H1 (cell line): ENCODE data around the gene RIPK4.

Experiments
- CEBPB ChIP-seq: IDR thresholded peaks from 2 replicates; pipeline ENCODE4 v1.6.1; 2012; ENCODE audit warnings: low read depth, low read length
- EP300 ChIP-seq, 2 experiments: IDR thresholded peaks; 1 replicate in 1 of 2; 2 replicates in 1 of 2; pipeline ENCODE4 v1.6.1; 2011 to 2012; ENCODE audit warnings: low read depth in 2 of 2, low read length in 2 of 2, mild to moderate bottlenecking in 2 of 2, borderline replicate concordance in 1 of 2, inconsistent platforms in 1 of 2, moderate library complexity in 1 of 2
- JUND ChIP-seq: IDR thresholded peaks from 2 replicates; pipeline ENCODE4 v1.6.1; 2011; ENCODE audit warnings: mild to moderate bottlenecking, improper control_type of control experiment, low read length
- KDM5A ChIP-seq: fragments of 200-600 bp; IDR thresholded peaks from 2 replicates; pipeline ENCODE4 v1.7.1; 2012; ENCODE audit warnings: mild to moderate bottlenecking, low read length, inconsistent platforms, mixed read lengths
- NANOG ChIP-seq: IDR thresholded peaks from 2 replicates; pipeline ENCODE4 v1.6.1; 2011; ENCODE audit warnings: low read length, low read depth, mild to moderate bottlenecking, inconsistent platforms; ENCODE audit not compliant: insufficient read depth, poor library complexity, severe bottlenecking
- POLR2A ChIP-seq, 2 experiments: IDR thresholded peaks; 1 replicate in 1 of 2; 2 replicates in 1 of 2; pipeline ENCODE4 v1.6.1; 2011; ENCODE audit warnings: low read depth in 2 of 2, low read length in 2 of 2, mild to moderate bottlenecking in 2 of 2; ENCODE audit errors: control extremely low read depth in 1 of 2
- SP1 ChIP-seq: IDR thresholded peaks from 2 replicates; pipeline ENCODE4 v1.6.1; 2011; ENCODE audit warnings: low read depth, low read length
- SP4 ChIP-seq: IDR thresholded peaks from 2 replicates; pipeline ENCODE4 v1.6.1; 2012; ENCODE audit warnings: low read length, inconsistent platforms
- SUZ12 ChIP-seq: fragments of 200-600 bp; sonication (generic); IDR thresholded peaks from 2 replicates; pipeline ENCODE4 v1.6.1; 2012; ENCODE audit warnings: mild to moderate bottlenecking, inconsistent platforms, low read length, moderate library complexity, mixed read lengths
- TAF1 ChIP-seq: IDR thresholded peaks from 2 replicates; pipeline ENCODE4 v1.6.1; 2011; ENCODE audit warnings: mild to moderate bottlenecking, low read depth, low read length
- TCF12 ChIP-seq: IDR thresholded peaks from 2 replicates; pipeline ENCODE4 v1.6.1; 2011; ENCODE audit warnings: low read depth, mild to moderate bottlenecking, low read length
- ZNF274 ChIP-seq: IDR thresholded peaks from 2 replicates; pipeline ENCODE4 v1.7.0; 2012; ENCODE audit warnings: low read length, borderline replicate concordance; ENCODE audit errors: extremely low read depth
- TF ChIP-seq, protein P1 (sequence below), 3 experiments: IDR thresholded peaks; 1 replicate in 2 of 3; 2 replicates in 1 of 3; pipeline versions ENCODE4 v1.5.1 to v1.6.1; 2011; ENCODE audit warnings: low read length in 3 of 3, mild to moderate bottlenecking in 3 of 3, inconsistent platforms in 2 of 3, low read depth in 1 of 3, moderate library complexity in 1 of 3; ENCODE audit not compliant: insufficient read depth in 1 of 3; ENCODE audit errors: control extremely low read depth in 1 of 3

DNA sequence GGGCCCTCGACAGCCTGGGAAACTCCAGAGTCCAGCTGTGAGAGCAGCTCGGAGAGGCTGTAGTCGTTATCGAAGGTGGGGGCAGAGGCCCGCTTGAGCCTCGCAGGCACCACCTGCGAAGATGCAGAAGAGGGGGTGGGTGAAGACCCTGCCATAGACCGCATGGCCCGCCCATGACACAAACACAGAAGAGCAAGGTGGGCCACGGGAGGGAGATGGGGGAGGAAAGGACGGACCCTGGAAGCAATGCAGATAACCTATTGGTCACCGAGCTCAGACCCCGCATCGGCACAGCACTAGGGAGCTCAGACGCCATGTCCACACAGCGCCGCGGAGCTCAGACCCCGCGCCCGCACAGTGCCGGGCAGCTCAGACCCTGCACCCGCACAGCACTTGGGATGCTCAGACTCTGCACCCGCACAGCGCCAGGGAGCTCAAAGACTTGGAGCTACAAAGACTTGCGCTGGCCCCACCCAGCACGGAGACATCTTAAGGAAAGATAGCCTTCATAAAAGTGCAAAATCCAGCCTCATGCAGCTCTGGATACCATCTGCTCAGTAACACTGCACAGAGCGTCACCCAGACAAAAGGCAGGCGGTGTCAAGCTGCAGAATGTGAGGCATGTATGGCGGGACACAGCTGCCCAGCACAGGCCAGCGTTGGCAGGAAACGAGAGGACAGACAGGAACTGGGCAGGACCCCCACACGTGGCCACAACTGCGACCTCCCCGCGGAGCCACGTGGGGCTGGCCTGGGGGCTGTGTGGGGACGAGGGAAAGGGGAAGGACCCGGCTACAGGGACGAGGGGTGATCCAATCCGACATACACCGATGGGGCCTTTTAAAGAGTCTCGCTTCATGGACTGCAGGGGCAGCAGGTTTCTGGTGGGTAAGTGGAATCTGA, 22.6 kb downstream of the RIPK4 start:
- TF ChIP-seq, protein P1, sequence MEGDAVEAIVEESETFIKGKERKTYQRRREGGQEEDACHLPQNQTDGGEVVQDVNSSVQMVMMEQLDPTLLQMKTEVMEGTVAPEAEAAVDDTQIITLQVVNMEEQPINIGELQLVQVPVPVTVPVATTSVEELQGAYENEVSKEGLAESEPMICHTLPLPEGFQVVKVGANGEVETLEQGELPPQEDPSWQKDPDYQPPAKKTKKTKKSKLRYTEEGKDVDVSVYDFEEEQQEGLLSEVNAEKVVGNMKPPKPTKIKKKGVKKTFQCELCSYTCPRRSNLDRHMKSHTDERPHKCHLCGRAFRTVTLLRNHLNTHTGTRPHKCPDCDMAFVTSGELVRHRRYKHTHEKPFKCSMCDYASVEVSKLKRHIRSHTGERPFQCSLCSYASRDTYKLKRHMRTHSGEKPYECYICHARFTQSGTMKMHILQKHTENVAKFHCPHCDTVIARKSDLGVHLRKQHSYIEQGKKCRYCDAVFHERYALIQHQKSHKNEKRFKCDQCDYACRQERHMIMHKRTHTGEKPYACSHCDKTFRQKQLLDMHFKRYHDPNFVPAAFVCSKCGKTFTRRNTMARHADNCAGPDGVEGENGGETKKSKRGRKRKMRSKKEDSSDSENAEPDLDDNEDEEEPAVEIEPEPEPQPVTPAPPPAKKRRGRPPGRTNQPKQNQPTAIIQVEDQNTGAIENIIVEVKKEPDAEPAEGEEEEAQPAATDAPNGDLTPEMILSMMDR (IDR thresholded peaks at IDR 0.05; ENCODE audit: control extremely low read depth in 1 of 3, insufficient read depth in 1 of 3, low read depth in 1 of 3, low read length in 3 of 3): no peak
- no peak for TF ChIP-seq ZNF274
- no peak for TF ChIP-seq EP300 (IDR thresholded peaks at IDR 0.05; ENCODE audit: borderline replicate concordance in 1 of 2, low read depth in 2 of 2, low read length in 2 of 2)
- no peak for TF ChIP-seq SP4
- TF ChIP-seq JUND: no peak
- TF ChIP-seq NANOG: no peak
- no peak for TF ChIP-seq TAF1
- TF ChIP-seq KDM5A: no peak
- no peak for TF ChIP-seq SP1
- TF ChIP-seq SUZ12: no peak
- no peak for TF ChIP-seq POLR2A (IDR thresholded peaks at IDR 0.05; ENCODE audit: control extremely low read depth in 1 of 2, low read depth in 2 of 2, low read length in 2 of 2)
- no peak for TF ChIP-seq CEBPB
- no peak for TF ChIP-seq TCF12
